Choroid plexus epithelial cell (primary cell): ENCODE measurements around the gene MME.

Source experiments
- DNase-seq: peaks from one replicate; pipeline ENCODE4 v3.0.0-alpha.2; 2010; ENCODE audit warnings: low read depth
- H3K4me3 ChIP-seq: 2 replicates; pipeline ENCODE4 v1.5.1; 2011; ENCODE audit warnings: low read depth, mild to moderate bottlenecking, control low read depth, low read length, moderate library complexity
- CTCF ChIP-seq: conservative IDR thresholded peaks from 2 replicates; pipeline ENCODE4 v1.5.1; 2011; ENCODE audit warnings: low read depth, mild to moderate bottlenecking, control low read depth, inconsistent platforms, low read length, moderate library complexity

MME gene

DNA sequence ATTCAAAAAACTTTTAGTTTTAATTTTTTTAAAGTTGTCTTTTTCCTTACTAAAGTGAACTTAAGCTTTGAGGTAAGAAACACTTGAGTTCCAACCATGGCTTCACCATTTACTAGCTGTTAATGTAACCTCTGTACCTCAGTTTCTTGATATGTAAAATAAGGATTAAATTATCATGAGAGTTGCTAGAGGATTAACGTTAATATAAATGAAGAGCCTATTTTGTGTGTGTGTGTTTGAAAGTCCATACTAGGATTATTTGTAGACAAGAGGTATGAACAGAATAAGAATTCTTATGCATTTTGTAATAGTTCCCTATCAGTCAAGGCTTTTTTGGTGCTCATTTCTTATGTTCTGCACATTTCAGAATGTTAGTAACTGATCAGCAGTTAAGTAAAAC lies 93.7 kb downstream of the MME start:
- TF ChIP-seq CTCF = no peak

DNA sequence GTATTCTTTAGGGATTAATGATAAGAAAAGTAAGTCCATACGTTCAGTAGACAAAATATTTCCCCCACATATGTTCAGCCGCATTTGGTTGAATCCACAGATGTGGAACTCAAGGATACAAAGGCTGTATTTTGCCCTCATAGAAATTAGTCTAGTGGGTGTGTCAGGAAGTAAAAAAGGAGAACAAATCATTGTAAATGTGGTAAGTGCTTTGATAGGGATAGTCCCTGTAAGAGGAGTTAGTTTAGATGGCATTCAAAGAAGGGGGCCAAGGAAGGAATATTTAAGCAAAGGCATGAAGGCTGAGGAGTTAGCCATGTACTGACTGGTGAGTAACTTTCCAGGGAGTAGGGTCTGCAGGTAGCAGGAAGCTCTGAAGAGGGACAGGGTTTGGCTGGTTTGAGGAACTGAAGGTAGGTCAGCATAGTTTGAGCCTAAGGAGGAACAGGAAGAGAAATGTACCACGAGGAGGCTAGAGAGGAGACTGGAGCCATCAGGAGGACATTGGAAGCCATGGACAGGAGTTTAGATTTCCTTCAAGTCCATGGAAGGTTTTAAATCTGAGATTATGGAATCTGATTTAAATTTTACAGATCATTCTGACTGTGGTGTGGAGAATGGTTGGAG lies 98.8 kb downstream of the MME start:
- no peak for DNase-seq
- TF ChIP-seq CTCF = no peak
- H3K4me3 ChIP-seq = no peak overlapping the region

More for the DNA sequence above, 93.7 kb downstream of the MME start:
- no peak for DNase-seq
- H3K4me3 ChIP-seq = no peak overlapping the region

GRCh38 chr3:155179437-155179827 lies 99.3 kb downstream of the MME start:
- TF ChIP-seq CTCF = no peak
- no peak overlapping the region for H3K4me3 ChIP-seq
- DNase-seq = no peak

GRCh38 chr3:155179966-155180757 lies 100.0 kb downstream of the MME start:
- no peak for DNase-seq
- H3K4me3 ChIP-seq = no peak overlapping the region
- TF ChIP-seq CTCF = no peak

DNA sequence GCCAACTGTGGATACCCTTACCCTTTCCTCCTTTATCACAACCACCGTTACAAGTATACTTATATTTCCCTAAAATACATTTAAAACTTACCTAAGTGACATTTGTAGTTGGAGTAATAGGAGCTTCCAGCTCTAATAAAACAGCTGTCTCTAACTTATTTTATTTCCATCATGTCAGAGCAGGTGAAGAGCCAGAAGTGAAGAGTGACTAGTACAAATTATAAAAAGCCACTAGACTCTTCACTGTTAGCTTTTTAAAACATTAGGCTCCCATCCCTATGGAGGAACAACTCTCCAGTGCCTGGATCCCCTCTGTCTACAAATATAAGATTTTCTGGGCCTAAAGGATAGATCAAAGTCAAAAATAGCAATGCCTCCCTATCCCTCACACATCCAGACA lies 102.3 kb downstream of the MME start:
- no peak for TF ChIP-seq CTCF
- no peak for DNase-seq

DNA sequence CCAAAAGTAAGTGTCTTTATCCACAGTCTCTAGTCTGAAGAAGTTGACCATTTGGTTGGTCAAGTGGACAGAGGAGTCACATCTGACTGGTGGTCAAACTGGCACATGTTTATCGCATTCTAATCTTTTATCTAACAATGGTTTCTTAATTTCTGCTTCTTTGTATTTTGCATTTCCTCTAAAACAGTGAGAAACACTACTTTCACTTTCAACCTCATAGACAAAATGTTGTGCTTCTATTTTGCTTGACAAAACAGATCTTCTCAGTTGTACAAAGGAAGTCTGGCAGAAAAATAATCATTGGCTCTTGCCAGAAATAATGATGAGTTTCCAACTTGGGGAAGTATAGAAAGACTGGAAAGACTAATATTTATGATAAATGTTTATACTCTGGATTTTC lies 103.9 kb downstream of the MME start:
- no peak for TF ChIP-seq CTCF
- no peak for DNase-seq
- no peak overlapping the region for H3K4me3 ChIP-seq

More for the DNA sequence above, 102.3 kb downstream of the MME start:
- no peak overlapping the region for H3K4me3 ChIP-seq
